Measurements from ENCODE around the gene DNAJC17. TPM values are rescaled to one million over a fixed set of nuclear protein-coding genes. Genes with fewer than 3 reads are reported as not detected.

Gene DNAJC17
- total RNA-seq, 1 experiment from 2014 or later = 53.3 TPM

DNA sequence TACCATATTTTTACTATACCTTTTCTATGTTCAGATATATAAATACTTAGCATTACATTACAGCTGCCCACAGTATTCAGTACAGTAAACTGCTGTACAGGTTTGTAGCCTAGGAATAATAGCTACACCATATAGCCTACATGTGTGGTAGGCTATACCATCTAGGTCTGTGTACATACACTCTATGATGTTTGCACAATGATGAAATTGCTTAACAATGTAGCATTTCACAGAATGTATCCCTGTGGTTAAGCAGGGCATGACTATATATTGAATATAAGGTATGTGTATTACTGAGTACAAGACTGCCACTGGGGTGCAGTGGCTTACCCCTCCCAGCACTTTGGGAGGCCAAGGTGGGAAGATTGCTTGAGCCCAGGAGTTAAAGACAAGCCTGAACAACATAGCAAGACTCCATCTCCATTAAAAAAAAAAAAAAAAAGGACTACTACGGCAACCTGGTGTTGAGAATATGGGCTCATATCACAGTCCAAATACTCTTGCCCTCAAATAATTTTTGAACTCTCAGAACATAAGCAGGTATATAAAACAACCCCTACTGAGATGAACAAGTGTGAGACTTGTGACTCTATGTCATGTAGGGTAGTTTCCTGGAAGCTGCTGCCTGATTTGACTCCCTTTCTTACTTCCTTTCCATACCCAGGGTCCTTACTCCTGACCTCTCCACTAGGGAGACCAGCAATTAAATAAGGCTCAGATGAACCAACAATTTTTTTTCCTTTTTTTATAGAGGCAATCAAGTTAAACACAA, 16.5 kb upstream of the DNAJC17 start:
- peak overlapping the region; percentile 87 for H3K27ac ChIP-seq (ENCODE audit: low read length)
- no TSS peak for BruUV-seq (replicated peaks)
- peaks cover 3% of the 10 kb centered on the region for H3F3A ChIP-seq (ENCODE audit: low read length, unreplicated experiment)
- peak overlapping the region; percentile 20; the same call in 1 of the 2 replicates for H3K9ac ChIP-seq (ENCODE audit: low read length)
- DNase-seq (peak; percentile 96), ATAC-seq (peak; percentile 94)
- CTCF ChIA-PET = interaction anchor here (0.6 to 1.2 kb wide), 2 partner anchors 38 to 70 kb away, joined by 3 to 4 read pairs; partner anchors contain the start of gene VPS18
- POLR2A ChIA-PET (ENCODE audit: unreplicated experiment) = no interaction called here
- H3K4me3 ChIP-seq (ENCODE audit: low read length) = no peak overlapping the region
- H4K20me1 ChIP-seq (ENCODE audit: low read length) = no peaks in the 10 kb centered on the region
- H3K9me3 ChIP-seq (ENCODE audit: low read length) = no peaks in the 10 kb centered on the region
- TF ChIP-seq EZH2phosphoT487 (IDR thresholded peaks at IDR 0.05; ENCODE audit: borderline replicate concordance, low read length) = no peak
- TF ChIP-seq, protein P1, sequence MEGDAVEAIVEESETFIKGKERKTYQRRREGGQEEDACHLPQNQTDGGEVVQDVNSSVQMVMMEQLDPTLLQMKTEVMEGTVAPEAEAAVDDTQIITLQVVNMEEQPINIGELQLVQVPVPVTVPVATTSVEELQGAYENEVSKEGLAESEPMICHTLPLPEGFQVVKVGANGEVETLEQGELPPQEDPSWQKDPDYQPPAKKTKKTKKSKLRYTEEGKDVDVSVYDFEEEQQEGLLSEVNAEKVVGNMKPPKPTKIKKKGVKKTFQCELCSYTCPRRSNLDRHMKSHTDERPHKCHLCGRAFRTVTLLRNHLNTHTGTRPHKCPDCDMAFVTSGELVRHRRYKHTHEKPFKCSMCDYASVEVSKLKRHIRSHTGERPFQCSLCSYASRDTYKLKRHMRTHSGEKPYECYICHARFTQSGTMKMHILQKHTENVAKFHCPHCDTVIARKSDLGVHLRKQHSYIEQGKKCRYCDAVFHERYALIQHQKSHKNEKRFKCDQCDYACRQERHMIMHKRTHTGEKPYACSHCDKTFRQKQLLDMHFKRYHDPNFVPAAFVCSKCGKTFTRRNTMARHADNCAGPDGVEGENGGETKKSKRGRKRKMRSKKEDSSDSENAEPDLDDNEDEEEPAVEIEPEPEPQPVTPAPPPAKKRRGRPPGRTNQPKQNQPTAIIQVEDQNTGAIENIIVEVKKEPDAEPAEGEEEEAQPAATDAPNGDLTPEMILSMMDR (conservative IDR thresholded peaks at IDR 0.05; ENCODE audit: low read depth, low read length) = peak; percentile 37; the same call in 1 of the 2 replicates
- TF ChIP-seq EZH2 (IDR thresholded peaks at IDR 0.05; ENCODE audit: low read length, unreplicated experiment) = no peak
- peaks cover 39% of the 10 kb centered on the region for H3K4me1 ChIP-seq (ENCODE audit: insufficient read depth, low read length)
- no peaks in the 10 kb centered on the region for H3K9me2 ChIP-seq (replicated peaks; ENCODE audit: low read length)
- intact Hi-C loops (cut with micrococcal nuclease) = no loop called here
- H3K4me2 ChIP-seq (ENCODE audit: low read length) = peak overlapping the region; percentile 55
- no peaks in the 10 kb centered on the region for H3K36me3 ChIP-seq (ENCODE audit: low read depth, low read length)
- no peak overlapping the region for H2AFZ ChIP-seq (ENCODE audit: low read length)
- no peaks in the 10 kb centered on the region for H3K79me2 ChIP-seq (ENCODE audit: low read length)
- H3K27me3 ChIP-seq (ENCODE audit: low read length) = no peaks in the 10 kb centered on the region

DNA sequence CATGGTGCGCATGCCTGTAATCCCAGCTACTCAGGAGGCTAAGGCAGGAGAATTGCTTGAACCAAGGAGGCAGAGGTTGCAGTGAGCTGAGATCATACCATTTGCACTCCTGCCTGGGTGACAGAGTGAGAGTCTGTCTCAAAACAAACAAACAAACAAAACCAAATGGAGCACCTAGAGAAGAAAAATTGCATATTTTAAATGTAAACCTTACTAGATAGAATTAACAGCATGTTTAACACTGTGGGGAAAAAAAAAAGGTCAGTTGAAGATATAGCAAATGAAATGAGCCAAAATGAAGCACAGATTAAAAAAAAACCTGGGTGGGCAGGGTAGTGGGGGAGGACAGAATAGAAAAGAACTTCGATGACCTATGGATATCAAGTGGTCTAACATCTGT, 13.9 kb upstream of the DNAJC17 start:
- Histone ChIP-seq H3K4me3 (ENCODE audit: low read length) (no peak overlapping the region), H3K36me3 (ENCODE audit: low read depth, low read length) (no peaks in the 10 kb centered on the region), H3K9ac (ENCODE audit: low read length) (no peak overlapping the region), H3K27me3 (ENCODE audit: low read length) (no peaks in the 10 kb centered on the region), H3K9me2 (replicated peaks; ENCODE audit: low read length) (no peaks in the 10 kb centered on the region), H4K20me1 (ENCODE audit: low read length) (no peaks in the 10 kb centered on the region), H3F3A (ENCODE audit: low read length, unreplicated experiment) (peaks cover 3% of the 10 kb centered on the region), H3K4me2 (ENCODE audit: low read length) (no peak overlapping the region), H3K4me1 (ENCODE audit: insufficient read depth, low read length) (peaks cover 32% of the 10 kb centered on the region), H3K27ac (ENCODE audit: low read length) (no peak overlapping the region), H3K79me2 (ENCODE audit: low read length) (no peaks in the 10 kb centered on the region), H2AFZ (ENCODE audit: low read length) (no peak overlapping the region), H3K9me3 (ENCODE audit: low read length) (no peaks in the 10 kb centered on the region)
- ATAC-seq (no peak), DNase-seq (no peak)
- intact Hi-C loops (cut with micrococcal nuclease) = no loop called here
- CTCF ChIA-PET = no interaction called here
- POLR2A ChIA-PET (ENCODE audit: unreplicated experiment) = no interaction called here
- no peak for TF ChIP-seq EZH2 (IDR thresholded peaks at IDR 0.05; ENCODE audit: low read length, unreplicated experiment)
- no peak for TF ChIP-seq EZH2phosphoT487 (IDR thresholded peaks at IDR 0.05; ENCODE audit: borderline replicate concordance, low read length)
- TF ChIP-seq, protein P1 (conservative IDR thresholded peaks at IDR 0.05; ENCODE audit: low read depth, low read length) = no peak
- no TSS peak for BruUV-seq (replicated peaks)

DNA sequence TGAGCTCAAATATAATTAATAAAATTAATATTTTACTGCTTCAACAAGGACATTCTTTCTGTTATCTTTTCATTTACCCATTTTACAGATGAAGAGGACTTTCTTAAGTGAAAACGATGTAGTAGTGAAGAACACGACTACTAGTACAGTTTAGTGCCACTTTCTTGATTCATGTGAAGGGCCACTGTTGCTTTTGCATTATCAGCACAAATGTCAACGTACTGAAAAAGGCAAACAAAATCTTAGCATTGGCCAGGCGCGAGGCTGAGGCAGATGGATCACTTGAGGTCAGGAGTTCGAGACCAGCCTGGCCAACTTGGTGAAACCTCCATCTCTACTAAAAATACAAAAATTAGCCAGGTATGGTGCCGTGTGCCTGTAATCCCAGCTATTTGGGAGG, 11.8 kb upstream of the DNAJC17 start:
- TF ChIP-seq, protein P1 (conservative IDR thresholded peaks at IDR 0.05; ENCODE audit: low read depth, low read length) = no peak
- TF ChIP-seq EZH2phosphoT487 (IDR thresholded peaks at IDR 0.05; ENCODE audit: borderline replicate concordance, low read length) = no peak
- CTCF ChIA-PET = no interaction called here
- no peak overlapping the region for H3K9ac ChIP-seq (ENCODE audit: low read length)
- no peak overlapping the region for H2AFZ ChIP-seq (ENCODE audit: low read length)
- no peak overlapping the region for H3K27ac ChIP-seq (ENCODE audit: low read length)
- no TSS peak for BruUV-seq (replicated peaks)
- no peak overlapping the region for H3K4me3 ChIP-seq (ENCODE audit: low read length)
- H3K9me2 ChIP-seq (replicated peaks; ENCODE audit: low read length) = no peaks in the 10 kb centered on the region
- no peaks in the 10 kb centered on the region for H3K36me3 ChIP-seq (ENCODE audit: low read depth, low read length)
- no peaks in the 10 kb centered on the region for H3K9me3 ChIP-seq (ENCODE audit: low read length)
- ATAC-seq = no peak
- DNase-seq = no peak
- H3K4me1 ChIP-seq (ENCODE audit: insufficient read depth, low read length) = peaks cover 11% of the 10 kb centered on the region
- H3K4me2 ChIP-seq (ENCODE audit: low read length) = no peak overlapping the region
- H3F3A ChIP-seq (ENCODE audit: low read length, unreplicated experiment) = peaks cover 3% of the 10 kb centered on the region
- no peaks in the 10 kb centered on the region for H4K20me1 ChIP-seq (ENCODE audit: low read length)
- intact Hi-C loops (cut with micrococcal nuclease) = no loop called here
- H3K27me3 ChIP-seq (ENCODE audit: low read length) = no peaks in the 10 kb centered on the region
- POLR2A ChIA-PET (ENCODE audit: unreplicated experiment) = no interaction called here
- H3K79me2 ChIP-seq (ENCODE audit: low read length) = no peaks in the 10 kb centered on the region

Measured in PC-3 (cell line).